ENCODE results near the gene TBCD. TPM values are rescaled to one million over a fixed set of nuclear protein-coding genes. Genes with fewer than 3 reads are reported as not detected.

TBCD gene
- total and polyA plus RNA-seq, 12 donors = 25.6 to 240 (median 66.2) TPM

DNA sequence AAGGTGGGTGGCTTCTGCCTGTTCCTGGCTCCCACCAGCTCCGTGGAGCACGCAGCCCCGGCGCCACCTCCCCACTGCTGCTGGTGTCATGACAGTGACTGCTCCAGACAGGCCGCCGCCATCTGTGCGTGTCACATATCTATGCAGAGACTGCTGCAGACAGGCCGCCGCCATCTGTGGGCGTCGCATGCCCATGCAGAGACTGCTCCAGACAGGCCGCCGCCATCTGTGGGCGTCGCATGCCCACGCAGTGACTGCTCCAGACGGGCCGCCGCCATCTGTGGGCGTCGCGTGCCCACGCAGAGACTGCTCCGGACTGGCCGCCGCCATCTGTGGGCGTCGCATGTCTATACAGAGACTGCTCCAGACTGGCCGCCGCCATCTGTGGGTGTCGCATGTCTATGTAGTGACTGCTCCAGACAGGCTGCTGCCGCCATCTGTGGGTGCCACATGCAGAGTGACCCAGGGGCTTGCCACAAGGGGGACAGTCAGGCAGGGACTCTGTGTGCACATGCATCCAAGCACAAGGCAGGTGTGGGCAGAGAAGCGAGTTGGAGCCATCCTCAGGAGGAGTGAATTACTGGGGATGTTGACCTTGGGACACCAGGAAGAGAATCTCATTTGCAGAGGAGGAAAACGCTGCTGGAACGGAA lies 38.7 kb upstream of the TBCD start:
- no peak for TF ChIP-seq POLR2A (IDR thresholded peaks at IDR 0.05)
- TF ChIP-seq, protein P1, sequence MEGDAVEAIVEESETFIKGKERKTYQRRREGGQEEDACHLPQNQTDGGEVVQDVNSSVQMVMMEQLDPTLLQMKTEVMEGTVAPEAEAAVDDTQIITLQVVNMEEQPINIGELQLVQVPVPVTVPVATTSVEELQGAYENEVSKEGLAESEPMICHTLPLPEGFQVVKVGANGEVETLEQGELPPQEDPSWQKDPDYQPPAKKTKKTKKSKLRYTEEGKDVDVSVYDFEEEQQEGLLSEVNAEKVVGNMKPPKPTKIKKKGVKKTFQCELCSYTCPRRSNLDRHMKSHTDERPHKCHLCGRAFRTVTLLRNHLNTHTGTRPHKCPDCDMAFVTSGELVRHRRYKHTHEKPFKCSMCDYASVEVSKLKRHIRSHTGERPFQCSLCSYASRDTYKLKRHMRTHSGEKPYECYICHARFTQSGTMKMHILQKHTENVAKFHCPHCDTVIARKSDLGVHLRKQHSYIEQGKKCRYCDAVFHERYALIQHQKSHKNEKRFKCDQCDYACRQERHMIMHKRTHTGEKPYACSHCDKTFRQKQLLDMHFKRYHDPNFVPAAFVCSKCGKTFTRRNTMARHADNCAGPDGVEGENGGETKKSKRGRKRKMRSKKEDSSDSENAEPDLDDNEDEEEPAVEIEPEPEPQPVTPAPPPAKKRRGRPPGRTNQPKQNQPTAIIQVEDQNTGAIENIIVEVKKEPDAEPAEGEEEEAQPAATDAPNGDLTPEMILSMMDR (IDR thresholded peaks at IDR 0.05) = no peak
- peak in 1 of 7 donors; percentile 18 for DNase-seq
- H3K36me3 ChIP-seq (replicated peaks in 1 of 2) = no peaks in the 10 kb centered on the region
- no peaks in the 10 kb centered on the region for H3K9me3 ChIP-seq (replicated peaks in 1 of 3)
- H3K27me3 ChIP-seq = no peaks in the 10 kb centered on the region
- no peak overlapping the region for H3K27ac ChIP-seq
- intact Hi-C loops (cut with DNase I) = loop anchor here in 1 of 2 donors (10.0 kb wide), 1 partner anchor 88 kb away; no protein-coding TSS in a partner anchor
- 82 to 88% (median 85%) methylated on average over 14 to 35 of the region's 35 CpGs for WGBS, 4 donors
- H3K4me3 ChIP-seq = no peak overlapping the region
- H3K4me1 ChIP-seq (replicated peaks in 1 of 2) = peaks cover 9 to 17% of the 10 kb centered on the region in 2 donors

DNA sequence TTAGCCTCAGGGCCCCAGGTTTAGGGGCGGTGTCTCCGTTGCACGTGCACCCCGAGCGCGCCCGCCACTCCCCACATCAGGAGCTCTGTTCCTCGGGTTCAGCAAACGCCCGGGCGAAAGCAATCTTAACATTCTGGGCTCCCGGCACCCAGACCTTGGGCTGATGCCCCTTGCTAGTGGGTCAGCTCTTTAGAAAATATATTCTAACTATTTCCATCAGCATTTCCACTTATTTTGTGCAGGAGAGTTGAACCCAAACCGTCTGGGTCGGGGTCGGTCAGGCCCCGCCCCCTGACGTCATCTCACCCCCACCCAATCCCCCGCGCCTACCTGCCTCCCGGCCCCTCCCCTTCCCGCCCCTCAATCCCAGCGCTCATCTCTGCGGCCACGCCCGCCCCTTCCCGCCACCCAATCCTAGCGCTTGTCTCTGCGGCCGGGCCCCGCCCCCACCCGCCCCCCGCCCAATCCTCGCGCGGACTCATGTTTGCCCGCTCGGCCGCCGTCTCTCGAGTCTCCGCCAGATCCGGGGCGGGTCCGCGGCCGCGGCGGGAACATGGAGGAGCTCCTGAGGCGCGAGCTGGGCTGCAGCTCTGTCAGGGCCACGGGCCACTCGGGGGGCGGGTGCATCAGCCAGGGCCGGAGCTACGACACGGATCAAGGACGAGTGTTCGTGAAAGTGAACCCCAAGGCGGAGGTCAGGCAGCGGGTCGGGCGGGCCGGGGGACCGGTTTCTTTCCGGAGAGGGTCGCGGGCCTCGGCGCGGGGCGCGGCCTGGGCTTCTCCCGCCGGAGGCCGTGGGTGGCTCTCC lies 35.5 kb upstream of the TBCD start, which contains the start of gene FN3KRP:
Gene FN3KRP, plus strand, starts transcription at position 504 of the 808 bp plus-strand sequence. Its CDS starts 50 bp downstream, at position 554.
- WGBS, 4 donors = 0 to 1% (median 0%) methylated on average over 3 to 75 of the region's 75 CpGs
- peak; percentile 89 to 98 (median 96) for DNase-seq
- intact Hi-C loops (cut with DNase I) = loop anchor here in 1 of 2 donors (10.0 kb wide), 1 partner anchor 92 kb away; no protein-coding TSS in a partner anchor

DNA sequence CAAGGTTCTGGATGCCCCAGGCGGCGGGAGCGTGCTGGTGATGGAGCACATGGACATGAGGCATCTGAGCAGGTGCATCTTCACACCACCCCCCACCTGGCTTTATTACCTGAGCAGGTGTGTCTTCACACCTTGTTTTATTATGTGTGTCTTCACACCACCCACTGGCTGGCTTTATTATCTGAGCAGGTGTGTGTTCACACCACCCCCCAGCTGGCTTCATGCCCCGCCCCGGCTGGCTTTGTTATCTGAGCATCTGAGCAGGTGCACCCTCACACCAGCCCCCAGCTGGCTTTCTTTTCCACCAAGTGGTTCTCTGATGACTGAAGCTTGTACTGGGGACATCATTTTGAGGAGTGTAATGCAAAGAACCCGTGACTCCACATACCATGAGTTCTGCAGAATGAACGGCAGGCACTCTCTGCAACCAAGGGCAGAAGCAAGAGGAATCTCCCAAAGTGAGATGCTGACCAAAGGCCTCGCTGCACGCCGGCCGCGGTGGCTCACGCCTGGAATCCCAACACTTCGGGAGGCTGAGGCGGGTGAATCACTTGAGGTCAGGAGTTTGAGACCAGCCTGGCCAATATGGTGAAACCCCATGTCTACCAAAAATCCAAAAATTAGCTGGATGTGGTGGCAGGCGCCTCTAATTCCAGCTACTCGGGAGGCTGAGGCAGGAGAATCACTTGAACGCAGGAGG lies 32.7 kb upstream of the TBCD start:
- TF ChIP-seq, protein P1 (IDR thresholded peaks at IDR 0.05) = no peak
- no peak for TF ChIP-seq POLR2A (IDR thresholded peaks at IDR 0.05)
- Histone ChIP-seq H3K9me3 (replicated peaks in 1 of 3) (no peaks in the 10 kb centered on the region), H3K4me3 (no peak overlapping the region), H3K27ac (no peak overlapping the region), H3K27me3 (no peaks in the 10 kb centered on the region), H3K4me1 (replicated peaks in 1 of 2) (peaks cover 9 to 18% of the 10 kb centered on the region in 2 donors), H3K36me3 (replicated peaks in 1 of 2) (peaks cover 0 to 35% of the 10 kb centered on the region in 2 donors)
- whole genome bisulfite sequencing, 4 donors = 92 to 96% (median 96%) methylated on average over 16 to 18 of the region's 18 CpGs
- intact Hi-C loops (cut with DNase I) = loop anchor here in 1 of 2 donors (10.0 kb wide), 1 partner anchor 94 kb away; no protein-coding TSS in a partner anchor
- DNase-seq = no peak

More for the DNA sequence above, 35.5 kb upstream of the TBCD start, which contains the start of gene FN3KRP:
- Histone ChIP-seq H3K4me1 (replicated peaks in 1 of 2) (peaks cover 9 to 18% of the 10 kb centered on the region in 2 donors), H3K27me3 (no peaks in the 10 kb centered on the region), H3K9me3 (replicated peaks in 1 of 3) (no peaks in the 10 kb centered on the region), H3K27ac (peak within 1 kb of the TSS in 4 of 5 donors; percentile 40 to 66 (median 56)), H3K36me3 (replicated peaks in 1 of 2) (peaks cover 0 to 21% of the 10 kb centered on the region in 2 donors), H3K4me3 (peak within 1 kb of the TSS; percentile 25 to 73 (median 64))
- TF ChIP-seq, protein P1 (IDR thresholded peaks at IDR 0.05) = no peak
- peak; percentile 35 to 57 for TF ChIP-seq POLR2A (IDR thresholded peaks at IDR 0.05)
